HEK293 (cell line): ENCODE results near the gene ZSCAN22.

Source experiments
- CTCF ChIA-PET: fragments of 350-600 bp; formaldehyde crosslinking; extraction: SDS; loops from one replicate; lab custom pipeline; 2021; ENCODE audit warnings: antibody characterized with exemption; lab: Yijun Ruan, JAX
- POLR2A ChIA-PET: fragments of 300-600 bp; formaldehyde crosslinking; extraction: SDS; loops from one replicate; lab custom pipeline; 2020; ENCODE audit warnings: antibody characterized with exemption, inconsistent platforms; lab: Yijun Ruan, JAX
- H3K27ac ChIP-seq: fragments of 200-500 bp; sonication (Bioruptor generic); 2 replicates; pipeline ENCODE4 v1.5.1; 2014; ENCODE audit warnings: low read depth, low read length, control low read depth, inconsistent platforms; ENCODE audit errors: extremely low read depth
- H3K36me3 ChIP-seq, 2 experiments: fragments of 200-500 bp in 1 of 2; sonication (Bioruptor generic) in 1 of 2; 1 replicate in 1 of 2; 2 replicates in 1 of 2; pipeline ENCODE4 v1.5.1; 2014 to 2017; ENCODE audit warnings: inconsistent platforms in 2 of 2, low read length in 2 of 2; ENCODE audit not compliant: control insufficient read depth in 2 of 2, insufficient read depth in 1 of 2
- H3K4me1 ChIP-seq: fragments of 200-500 bp; sonication (Bioruptor generic); 2 replicates; pipeline ENCODE4 v1.5.1; 2014; ENCODE audit warnings: mild to moderate bottlenecking, low read length, inconsistent platforms; ENCODE audit not compliant: control insufficient read depth, insufficient read depth
- H3K4me3 ChIP-seq: 2 replicates; pipeline ENCODE4 v1.5.1; 2011; ENCODE audit warnings: low read depth, mild to moderate bottlenecking, control low read depth, low read length, moderate library complexity
- H3K9me3 ChIP-seq: fragments of 200-500 bp; sonication (Bioruptor generic); 2 replicates; pipeline ENCODE4 v1.5.1; 2014; ENCODE audit warnings: low read depth, low read length, inconsistent platforms; ENCODE audit not compliant: control insufficient read depth, insufficient read depth
- FEZF1 ChIP-seq: fragments of 450-650 bp; formaldehyde crosslinking; IDR thresholded peaks from 2 replicates; pipeline ENCODE4 v1.5.1; 2016; ENCODE audit warnings: missing biosample characterization, missing genetic modification characterization
- HOXD13 ChIP-seq: sonication (generic); formaldehyde crosslinking; IDR thresholded peaks from 2 replicates; pipeline ENCODE4 v1.8.0; 2022; ENCODE audit warnings: missing genetic modification reagents, borderline replicate concordance
- KLF9 ChIP-seq: fragments of 450-650 bp; formaldehyde crosslinking; IDR thresholded peaks from 2 replicates; pipeline ENCODE4 v1.5.1; 2016; ENCODE audit warnings: missing biosample characterization, missing genetic modification characterization, low read depth
- OSR2 ChIP-seq: fragments of 450-650 bp; formaldehyde crosslinking; IDR thresholded peaks from 2 replicates; pipeline ENCODE4 v1.5.1; 2016; ENCODE audit warnings: missing biosample characterization, missing genetic modification characterization
- PRDM1 ChIP-seq: fragments of 450-650 bp; formaldehyde crosslinking; IDR thresholded peaks from 2 replicates; pipeline ENCODE4; 2016; ENCODE audit warnings: missing biosample characterization, missing genetic modification characterization
- ZBTB11 ChIP-seq: fragments of 450-650 bp; formaldehyde crosslinking; conservative IDR thresholded peaks from 2 replicates; pipeline ENCODE4 v1.5.1; 2016; ENCODE audit warnings: low read depth, missing biosample characterization, missing genetic modification characterization
- ZBTB21 ChIP-seq: fragments of 450-650 bp; formaldehyde crosslinking; IDR thresholded peaks from 2 replicates; pipeline ENCODE4 v1.5.1; 2017; ENCODE audit warnings: missing biosample characterization, missing genetic modification characterization
- ZBTB8A ChIP-seq: fragments of 450-650 bp; formaldehyde crosslinking; IDR thresholded peaks from 2 replicates; pipeline ENCODE4 v1.5.1; 2016; ENCODE audit warnings: missing biosample characterization, missing genetic modification characterization
- ZFP37 ChIP-seq: fragments of 450-650 bp; formaldehyde crosslinking; IDR thresholded peaks from 2 replicates; pipeline ENCODE4 v1.5.1; 2016; ENCODE audit warnings: missing biosample characterization, missing genetic modification characterization
- ZNF114 ChIP-seq: fragments of 450-650 bp; formaldehyde crosslinking; IDR thresholded peaks from 2 replicates; pipeline ENCODE4 v1.5.0; 2017; ENCODE audit warnings: missing biosample characterization, missing genetic modification characterization
- ZNF280D ChIP-seq: fragments of 450-650 bp; formaldehyde crosslinking; IDR thresholded peaks from 2 replicates; pipeline ENCODE4 v1.5.1; 2016; ENCODE audit warnings: missing biosample characterization, missing genetic modification characterization
- ZNF292 ChIP-seq: fragments of 450-650 bp; formaldehyde crosslinking; IDR thresholded peaks from 2 replicates; pipeline ENCODE4 v1.5.1; 2016; ENCODE audit warnings: low read depth, missing biosample characterization, missing genetic modification characterization, borderline replicate concordance
- ZNF362 ChIP-seq: fragments of 450-650 bp; formaldehyde crosslinking; IDR thresholded peaks from 2 replicates; pipeline ENCODE4 v1.5.1; 2016; ENCODE audit warnings: missing biosample characterization, missing genetic modification characterization
- ZNF449 ChIP-seq: fragments of 450-650 bp; formaldehyde crosslinking; IDR thresholded peaks from 2 replicates; pipeline ENCODE4 v1.5.1; 2017; ENCODE audit warnings: missing biosample characterization, mild to moderate bottlenecking, missing genetic modification characterization, moderate library complexity
- ZNF600 ChIP-seq: fragments of 450-650 bp; formaldehyde crosslinking; IDR thresholded peaks from 2 replicates; pipeline ENCODE4 v1.5.1; 2016; ENCODE audit warnings: missing biosample characterization, missing genetic modification characterization
- ZNF660 ChIP-seq: fragments of 450-650 bp; IDR thresholded peaks from 2 replicates; pipeline ENCODE4 v1.5.1; 2018; ENCODE audit warnings: missing biosample characterization, mild to moderate bottlenecking, missing genetic modification characterization
- ZNF768 ChIP-seq: fragments of 450-650 bp; formaldehyde crosslinking; IDR thresholded peaks from 2 replicates; pipeline ENCODE4 v1.5.1; 2018; ENCODE audit warnings: missing biosample characterization, mild to moderate bottlenecking, missing genetic modification characterization
- ZNF777 ChIP-seq: fragments of 450-650 bp; formaldehyde crosslinking; IDR thresholded peaks from 2 replicates; pipeline ENCODE4 v1.5.1; 2017; ENCODE audit warnings: missing biosample characterization, missing genetic modification characterization, borderline replicate concordance
- ZSCAN4 ChIP-seq: fragments of 450-650 bp; formaldehyde crosslinking; IDR thresholded peaks from 2 replicates; pipeline ENCODE4 v1.5.1; 2017; ENCODE audit warnings: missing biosample characterization, missing genetic modification characterization
- ZSCAN5A ChIP-seq: fragments of 450-650 bp; formaldehyde crosslinking; IDR thresholded peaks from 2 replicates; pipeline ENCODE4 v1.5.1; 2016; ENCODE audit warnings: missing biosample characterization, missing genetic modification characterization
- ZXDB ChIP-seq: fragments of 450-650 bp; formaldehyde crosslinking; IDR thresholded peaks from 2 replicates; pipeline ENCODE4 v1.5.1; 2016; ENCODE audit warnings: missing biosample characterization, missing genetic modification characterization

Gene ZSCAN22

GRCh38 chr19:58277748-58278540 is 48.9 kb upstream of the ZSCAN22 start:
- CTCF ChIA-PET, result interaction anchor here (0.7 kb wide), 1 partner anchor 261 kb away, joined by 4 read pairs; no protein-coding TSS in a partner anchor
- no peak for TF ChIP-seq ZXDB (tag by site-specific recombination)
- peak; percentile 14; the same call in 1 of the 2 replicates for TF ChIP-seq ZBTB8A (tag by site-specific recombination)
- TF ChIP-seq ZNF777 (tag by site-specific recombination), result 0 out of 2 replicates have a peak, but pooled peaks have one; percentile 53
- peak; percentile 40 for TF ChIP-seq ZFP37 (tag by site-specific recombination)
- TF ChIP-seq ZNF280D (tag by site-specific recombination), result peak; percentile 61; the same call in 1 of the 2 replicates
- TF ChIP-seq ZNF362 (tag by site-specific recombination), result peak; percentile 37; the same call in 1 of the 2 replicates
- no peak for TF ChIP-seq ZNF449
- TF ChIP-seq ZNF660 (tag by site-specific recombination), result 0 out of 2 replicates have a peak, but pooled peaks have one; percentile 67
- TF ChIP-seq PRDM1 (tag by site-specific recombination), result peak; percentile 93
- peak; percentile 92; the same call in 1 of the 2 replicates for TF ChIP-seq ZBTB11
- H3K4me3 ChIP-seq, result peak overlapping the region; percentile 87
- no peaks in the 10 kb centered on the region for H3K9me3 ChIP-seq
- POLR2A ChIA-PET, result interaction anchor here (0.6 to 2.1 kb wide), 17 partner anchors 9 to 266 kb away, joined by 3 to 13 read pairs (median 7); partner anchors contain the start of genes ERVK3-1, TRIM28, ZBTB45 and ZNF497
- H3K36me3 ChIP-seq, result peaks cover 38 to 47% of the 10 kb centered on the region in 2 experiments
- H3K27ac ChIP-seq, result peak overlapping the region; percentile 75
- H3K4me1 ChIP-seq, result no peaks in the 10 kb centered on the region

GRCh38 chr19:58278541-58279041 is 48.2 kb upstream of the ZSCAN22 start, which contains the start of gene ZNF8:
TSS of gene ZNF8 (plus strand) at chr19:58278955. CDS start at chr19:58279082, 127 bp downstream.
- H3K4me3 ChIP-seq, result peak within 1 kb of the TSS; percentile 87
- POLR2A ChIA-PET, result interaction anchor here (0.6 to 2.1 kb wide), 18 partner anchors 9 to 265 kb away, joined by 3 to 13 read pairs (median 6); partner anchors contain the start of genes ERVK3-1, TRIM28, ZBTB45 and ZNF497
- no peaks in the 10 kb centered on the region for H3K4me1 ChIP-seq
- H3K36me3 ChIP-seq, result peaks cover 43 to 49% of the 10 kb centered on the region in 2 experiments
- H3K27ac ChIP-seq, result peak within 1 kb of the TSS; percentile 82
- CTCF ChIA-PET, result no interaction called here
- H3K9me3 ChIP-seq, result no peaks in the 10 kb centered on the region
- TF ChIP-seq ZNF600 (tag by site-specific recombination), result no peak; the same call in 1 of the 2 replicates
- TF ChIP-seq ZNF114, result no peak
- no peak for TF ChIP-seq ZNF292 (tag by site-specific recombination)
- no peak for TF ChIP-seq HOXD13
- TF ChIP-seq FEZF1 (tag by site-specific recombination), result no peak
- no peak for TF ChIP-seq ZSCAN5A
- TF ChIP-seq OSR2 (tag by site-specific recombination), result no peak
- TF ChIP-seq ZSCAN4 (tag by site-specific recombination), result peak; percentile 21; the same call in 1 of the 2 replicates
- no peak for TF ChIP-seq ZNF768 (tag by site-specific recombination)
- TF ChIP-seq KLF9 (tag by site-specific recombination), result peak; percentile 71
- no peak for TF ChIP-seq ZBTB21 (tag by site-specific recombination)
